PC-9 (cell line): ENCODE data around the gene GNG3. TPM values are rescaled to one million over a fixed set of nuclear protein-coding genes. Genes with fewer than 3 reads are reported as not detected.

Experiments used
- BruUV-seq: library from RNA; stranded (reverse); fragments of 400-500 nt; replicated peaks from 2 replicates; lab custom pipeline; 2021; lab: Mats Ljungman, UMichigan
- CTCF ChIA-PET: fragments of 300-600 bp; sonication (Branson Sonifier 250); formaldehyde crosslinking; loops from one replicate; lab custom pipeline; 2022; ENCODE audit warnings: antibody characterized with exemption; lab: Charles Lee
- POLR2A ChIA-PET: fragments of 300-600 bp; sonication (Branson Sonifier 250); formaldehyde crosslinking; loops from one replicate; lab custom pipeline; 2022; ENCODE audit warnings: antibody characterized with exemption; ENCODE audit not compliant: unreplicated experiment; lab: Charles Lee
- DNase-seq, 2 experiments: peaks; one replicate each; pipeline versions ENCODE4 v3.0.0 to v3.0.0-alpha.2; 2015 to 2022; ENCODE audit warnings: mixed read lengths in 1 of 2
- H2AFZ ChIP-seq: fragments of 200-600 bp; sonication (generic); 2 replicates; pipeline ENCODE4 v1.8.1; 2017; ENCODE audit warnings: antibody characterized with exemption
- H3F3A ChIP-seq: fragments of 200-600 bp; sonication (generic); 2 replicates; pipeline ENCODE4 v1.8.1; 2017; ENCODE audit warnings: antibody characterized with exemption, mild to moderate bottlenecking, low read depth; ENCODE audit not compliant: insufficient read depth
- H3K27ac ChIP-seq: fragments of 200-600 bp; sonication (generic); 2 replicates; pipeline ENCODE4 v1.6.1; 2016; ENCODE audit warnings: mixed run types
- H3K27me3 ChIP-seq: fragments of 200-600 bp; sonication (generic); 2 replicates; pipeline ENCODE4 v1.6.1; 2016; ENCODE audit warnings: low read depth, mixed run types; ENCODE audit not compliant: insufficient read depth
- H3K36me3 ChIP-seq: fragments of 200-600 bp; sonication (generic); 2 replicates; pipeline ENCODE4 v1.6.1; 2016; ENCODE audit warnings: low read depth, mixed run types
- H3K4me1 ChIP-seq: fragments of 200-600 bp; sonication (generic); replicated peaks from 2 replicates; pipeline ENCODE4 v1.6.1; 2016; ENCODE audit warnings: mixed run types; ENCODE audit not compliant: insufficient read depth
- H3K4me2 ChIP-seq: fragments of 200-600 bp; sonication (generic); 2 replicates; pipeline ENCODE4 v1.6.1; 2017; ENCODE audit warnings: mixed run types
- H3K4me3 ChIP-seq: fragments of 200-600 bp; sonication (generic); 2 replicates; pipeline ENCODE4 v1.6.1; 2016; ENCODE audit warnings: mixed run types
- H3K79me2 ChIP-seq: fragments of 200-600 bp; sonication (generic); 2 replicates; pipeline ENCODE4 v1.6.1; 2017; ENCODE audit warnings: low read depth, mixed run types
- H3K9me2 ChIP-seq: fragments of 200-600 bp; sonication (generic); 2 replicates; pipeline ENCODE4 v1.8.1; 2017; ENCODE audit warnings: mild to moderate bottlenecking; ENCODE audit not compliant: insufficient read depth
- H3K9me3 ChIP-seq: fragments of 200-600 bp; sonication (generic); 2 replicates; pipeline ENCODE4 v1.8.1; 2016; ENCODE audit warnings: low read depth; ENCODE audit not compliant: insufficient read depth
- H4K20me1 ChIP-seq: fragments of 200-600 bp; sonication (generic); 2 replicates; pipeline ENCODE4 v1.8.1; 2017; ENCODE audit not compliant: insufficient read depth
- CTCF ChIP-seq: fragments of 200-600 bp; sonication (generic); conservative IDR thresholded peaks from 2 replicates; pipeline ENCODE4 v1.6.1; 2017; ENCODE audit warnings: mixed run types, antibody characterized with exemption, mild to moderate bottlenecking, moderate library complexity
- EZH2 ChIP-seq: fragments of 200-600 bp; sonication (generic); IDR thresholded peaks from 2 replicates; pipeline ENCODE4 v1.8.0; 2017; ENCODE audit warnings: antibody characterized with exemption, low read depth
- intact Hi-C: fragments of 100-400 bp; cut with micrococcal nuclease; formaldehyde crosslinking; loops from one replicate; pipeline ENCODE4 v1.10.0; 2022; ENCODE audit not compliant: unreplicated experiment
- total RNA-seq: library from RNA; stranded (reverse); gene quantifications from 2 replicates; pipeline ENCODE4 v1.2.3, GENCODE V29; 2021

GNG3 gene
- total RNA-seq, 1 experiment from 2014 or later, result 0.57 TPM

- DNase-seq, result no peak
- Histone ChIP-seq H3K79me2 (peaks cover 17% of the 10 kb centered on the region), H3K4me3 (no peak overlapping the region), H3K4me2 (no peak overlapping the region), H3F3A (peaks cover 32% of the 10 kb centered on the region), H3K9me3 (no peaks in the 10 kb centered on the region), H3K27me3 (no peaks in the 10 kb centered on the region), H3K4me1 (peaks cover 19% of the 10 kb centered on the region), H3K9me2 (no peaks in the 10 kb centered on the region), H4K20me1 (no peaks in the 10 kb centered on the region), H3K27ac (no peak overlapping the region), H3K36me3 (no peaks in the 10 kb centered on the region), H2AFZ (no peak overlapping the region)
- BruUV-seq, result no TSS peak
- TF ChIP-seq CTCF (no peak), EZH2 (no peak)
- CTCF ChIA-PET, result no interaction called here
- intact Hi-C loops, result no loop called here
- POLR2A ChIA-PET, result interaction anchor here (0.6 kb wide), 2 partner anchors 13 to 79 kb away, joined by 3 to 4 read pairs; partner anchors contain the start of genes TAF6L and UBXN1
Measured at GRCh38 chr11:62757846-62758788, 50.6 kb downstream of the GNG3 start.

Other genes starting within 250 kb of the GNG3 start
- gene AHNAK, start 160.9 kb upstream of the GNG3 start, total RNA-seq, result 632 and 734 TPM in 2 replicates
- gene EEF1G, start 133.8 kb upstream of the GNG3 start, total RNA-seq, result 1,773 and 2,008 TPM in 2 replicates
- 39.3 and 40.5 TPM in 2 replicates for gene TUT1, start 116.2 kb upstream of the GNG3 start, total RNA-seq
- gene MTA2, start 105.8 kb upstream of the GNG3 start, total RNA-seq, result 96.6 and 120 TPM in 2 replicates
- 83.2 and 84.2 TPM in 2 replicates for gene EML3, start 94.9 kb upstream of the GNG3 start, total RNA-seq
- 6.2 and 7.0 TPM in 2 replicates for gene ROM1, start 94.4 kb upstream of the GNG3 start, total RNA-seq
- 38.9 and 60.5 TPM in 2 replicates for gene B3GAT3, start 85.7 kb upstream of the GNG3 start, total RNA-seq
- 478 and 525 TPM in 2 replicates for gene GANAB, start 61.1 kb upstream of the GNG3 start, total RNA-seq
- gene INTS5, start 54.4 kb upstream of the GNG3 start, total RNA-seq, result 28.2 and 31.5 TPM in 2 replicates
- 86.7 and 94.9 TPM in 2 replicates for gene C11orf98, start 42.5 kb upstream of the GNG3 start, total RNA-seq
- 19.2 and 51.9 TPM in 2 replicates for gene CSKMT, start 42.4 kb upstream of the GNG3 start, total RNA-seq
- 16.1 and 25.4 TPM in 2 replicates for gene UQCC3, start 36.0 kb upstream of the GNG3 start, total RNA-seq
- gene LBHD1, start 35.4 kb upstream of the GNG3 start, total RNA-seq, result 13.2 and 16.1 TPM in 2 replicates
- 143 and 150 TPM in 2 replicates for gene UBXN1, start 28.6 kb upstream of the GNG3 start, total RNA-seq
- 1.0 and 1.3 TPM in 2 replicates for gene LRRN4CL, start 18.1 kb upstream of the GNG3 start, total RNA-seq
- gene BSCL2, start 252 bp upstream of the GNG3 start, total RNA-seq, result 173 and 201 TPM in 2 replicates
- 55.2 and 76.9 TPM in 2 replicates for gene HNRNPUL2, start 19.8 kb downstream of the GNG3 start, total RNA-seq
- 65.3 and 71.4 TPM in 2 replicates for gene TTC9C, start 20.8 kb downstream of the GNG3 start, total RNA-seq
- gene ZBTB3, start 46.5 kb downstream of the GNG3 start, total RNA-seq, result 16.5 and 17.2 TPM in 2 replicates
- 131 and 155 TPM in 2 replicates for gene POLR2G, start 53.9 kb downstream of the GNG3 start, total RNA-seq
- gene TAF6L, start 63.7 kb downstream of the GNG3 start, total RNA-seq, result 31.2 and 36.4 TPM in 2 replicates
- 45.5 and 48.3 TPM in 2 replicates for gene TMEM179B, start 79.7 kb downstream of the GNG3 start, total RNA-seq
- gene TMEM223, start 84.3 kb downstream of the GNG3 start, total RNA-seq, result 17.9 and 22.6 TPM in 2 replicates
- 45.6 and 56.1 TPM in 2 replicates for gene NXF1, start 97.8 kb downstream of the GNG3 start, total RNA-seq
- gene STX5, start 124.4 kb downstream of the GNG3 start, total RNA-seq, result 61.9 and 65.8 TPM in 2 replicates
- gene TEX54, start 125.2 kb downstream of the GNG3 start, total RNA-seq, result not detected in 2 replicates
- 72.4 and 74.1 TPM in 2 replicates for gene WDR74, start 131.9 kb downstream of the GNG3 start, total RNA-seq
- gene SLC3A2, start 173.2 kb downstream of the GNG3 start, total RNA-seq, result 513 and 619 TPM in 2 replicates
- gene CHRM1, start 213.7 kb downstream of the GNG3 start, total RNA-seq, result not detected in 2 replicates